ENCODE data around the gene IL3RA. TPM values are rescaled to one million over a fixed set of nuclear protein-coding genes. Genes with fewer than 3 reads are reported as not detected.

Gene IL3RA
- total RNA-seq, 4 donors from 2014 or later = 1.2 to 16.2 (median 8.6) TPM

- TF ChIP-seq CTCF (IDR thresholded peaks at IDR 0.05) = no peak
- TF ChIP-seq POLR2A (IDR thresholded peaks at IDR 0.05) = no peak
- Histone ChIP-seq H3K4me3 (no peak overlapping the region), H3K9me3 (peaks cover 0 to 8% of the 10 kb centered on the region in 2 donors), H3K27ac (no peak overlapping the region), H3K4me1 (no peaks in the 10 kb centered on the region), H3K27me3 (no peaks in the 10 kb centered on the region), H3K36me3 (no peaks in the 10 kb centered on the region)
- intact Hi-C loops (cut with DNase I; ENCODE audit: low total_unique reads) = no loop called here
- no peak for DNase-seq
Observed at GRCh38 chrX:1417921-1418771, 81.6 kb downstream of the IL3RA start.

DNA sequence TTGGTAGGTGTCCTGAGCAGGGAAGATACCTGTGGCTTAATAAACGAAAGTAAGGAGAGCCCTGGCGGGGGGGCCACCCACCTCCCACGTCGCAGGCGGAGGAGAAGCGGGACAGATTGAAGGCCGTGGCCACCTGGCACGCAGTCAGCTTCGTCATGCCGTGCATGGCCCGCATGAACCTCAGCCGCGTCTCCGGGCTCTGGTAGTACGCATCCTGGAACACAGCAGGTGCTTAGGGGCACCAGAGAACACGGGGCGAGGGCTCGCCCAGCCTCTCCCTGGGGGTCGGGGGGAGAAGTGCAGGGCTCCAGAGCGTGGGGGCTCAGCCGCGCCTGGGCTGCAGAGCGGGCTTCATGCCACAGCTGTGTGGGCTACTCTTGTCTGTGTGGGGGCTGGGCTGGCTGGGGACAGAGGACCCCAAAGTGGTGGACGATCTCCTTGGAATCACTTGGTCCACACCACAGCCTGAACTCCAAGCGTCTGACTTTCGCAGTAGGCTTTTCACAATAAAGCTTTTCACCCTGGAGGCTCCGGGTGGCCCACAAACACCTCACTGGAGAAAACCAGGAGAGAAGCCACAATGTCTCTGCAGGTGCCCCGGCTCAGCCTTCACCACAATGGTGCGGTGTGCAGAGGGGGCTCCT lies 82.4 kb downstream of the IL3RA start:
- no peaks in the 10 kb centered on the region for H3K36me3 ChIP-seq
- DNase-seq = no peak
- H3K9me3 ChIP-seq = peaks cover 0 to 8% of the 10 kb centered on the region in 2 donors
- H3K4me1 ChIP-seq = no peaks in the 10 kb centered on the region
- H3K4me3 ChIP-seq = no peak overlapping the region
- intact Hi-C loops (cut with DNase I; ENCODE audit: low total_unique reads) = no loop called here
- H3K27me3 ChIP-seq = no peaks in the 10 kb centered on the region
- TF ChIP-seq CTCF (IDR thresholded peaks at IDR 0.05) = no peak
- TF ChIP-seq POLR2A (IDR thresholded peaks at IDR 0.05) = no peak
- no peak overlapping the region for H3K27ac ChIP-seq

DNA sequence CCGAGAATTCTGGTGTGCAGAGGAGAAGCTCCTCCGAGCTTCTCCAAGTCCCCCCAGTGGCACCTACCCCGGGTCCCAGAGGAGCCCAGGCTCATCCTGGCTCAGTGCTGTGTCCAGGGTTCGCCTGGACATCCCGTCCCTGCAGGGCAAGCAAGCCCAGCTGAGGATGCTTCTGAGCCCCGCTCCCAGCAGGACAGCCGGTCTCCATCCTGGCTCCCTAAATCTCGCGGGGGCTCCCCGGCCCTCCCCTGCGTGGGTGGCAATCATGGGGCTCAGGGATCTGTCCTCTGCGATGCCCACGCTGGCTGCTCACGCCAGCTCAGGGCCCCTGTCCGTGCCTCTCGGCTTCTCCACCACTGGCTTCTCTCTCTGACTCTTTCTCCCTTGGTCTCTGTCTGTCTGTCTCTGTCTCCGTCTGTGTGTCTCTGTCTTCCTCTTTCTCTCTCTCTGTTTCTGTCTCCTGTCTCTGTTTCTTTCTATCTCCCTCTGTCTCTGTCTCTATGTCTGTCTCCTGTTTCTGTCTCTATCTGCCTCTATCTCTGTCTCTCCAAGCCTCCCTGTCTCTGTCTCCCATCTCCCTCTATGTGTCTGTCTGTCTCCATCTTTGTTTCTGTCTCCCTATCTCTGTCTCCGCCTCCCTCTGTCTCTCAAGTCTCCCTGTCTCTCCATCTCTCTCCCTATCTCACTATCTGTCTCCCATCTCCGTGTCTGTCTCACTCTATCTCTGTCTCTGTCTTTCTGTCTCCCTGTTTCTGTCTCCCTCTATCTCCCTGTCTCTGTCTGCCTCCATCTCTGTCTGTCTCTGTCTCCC lies 83.2 kb downstream of the IL3RA start:
- H3K36me3 ChIP-seq = no peaks in the 10 kb centered on the region
- TF ChIP-seq CTCF (IDR thresholded peaks at IDR 0.05) = no peak
- no peak for TF ChIP-seq POLR2A (IDR thresholded peaks at IDR 0.05)
- intact Hi-C loops (cut with DNase I; ENCODE audit: low total_unique reads) = no loop called here
- no peak overlapping the region for H3K4me3 ChIP-seq
- DNase-seq = no peak
- H3K27ac ChIP-seq = no peak overlapping the region
- peaks cover 0 to 8% of the 10 kb centered on the region in 2 donors for H3K9me3 ChIP-seq
- no peaks in the 10 kb centered on the region for H3K27me3 ChIP-seq
- no peaks in the 10 kb centered on the region for H3K4me1 ChIP-seq

DNA sequence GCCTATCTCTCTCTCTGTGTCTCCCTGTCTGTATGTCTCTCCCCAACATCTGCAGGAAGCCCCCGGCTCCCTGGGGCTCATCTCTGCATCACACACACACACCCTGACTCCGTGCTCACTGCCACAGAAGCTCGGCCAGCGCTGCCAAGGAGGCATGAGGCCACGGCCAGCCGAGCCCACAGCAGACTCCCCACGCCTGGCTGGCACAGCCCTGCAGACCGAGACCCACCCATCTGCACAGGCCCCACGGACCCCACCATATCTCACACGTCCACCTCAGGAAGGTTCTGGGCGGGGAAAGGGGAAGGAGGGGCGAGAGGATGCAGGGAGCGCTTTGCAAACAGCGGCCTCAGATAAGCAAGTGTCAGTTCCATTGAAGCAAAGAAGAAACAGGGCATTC lies 83.8 kb downstream of the IL3RA start:
- Histone ChIP-seq H3K27ac (no peak overlapping the region), H3K4me3 (no peak overlapping the region), H3K9me3 (peaks cover 0 to 8% of the 10 kb centered on the region in 2 donors), H3K4me1 (no peaks in the 10 kb centered on the region), H3K27me3 (no peaks in the 10 kb centered on the region), H3K36me3 (no peaks in the 10 kb centered on the region)
- TF ChIP-seq POLR2A (IDR thresholded peaks at IDR 0.05) (no peak), CTCF (IDR thresholded peaks at IDR 0.05) (no peak)
- DNase-seq = no peak
- intact Hi-C loops (cut with DNase I; ENCODE audit: low total_unique reads) = no loop called here
